HEK293 (cell line): Measurements from ENCODE around the gene RNF7.

ENCODE experiments used
- CTCF ChIA-PET: fragments of 350-600 bp; formaldehyde crosslinking; extraction: SDS; loops from one replicate; lab custom pipeline; 2021; ENCODE audit warnings: antibody characterized with exemption; lab: Yijun Ruan, JAX
- POLR2A ChIA-PET: fragments of 300-600 bp; formaldehyde crosslinking; extraction: SDS; loops from one replicate; lab custom pipeline; 2020; ENCODE audit warnings: antibody characterized with exemption, inconsistent platforms; lab: Yijun Ruan, JAX
- H3K27ac ChIP-seq: fragments of 200-500 bp; sonication (Bioruptor generic); 2 replicates; pipeline ENCODE4 v1.5.1; 2014; ENCODE audit warnings: low read depth, low read length, control low read depth, inconsistent platforms; ENCODE audit errors: extremely low read depth
- H3K36me3 ChIP-seq, 2 experiments: fragments of 200-500 bp in 1 of 2; sonication (Bioruptor generic) in 1 of 2; 1 replicate in 1 of 2; 2 replicates in 1 of 2; pipeline ENCODE4 v1.5.1; 2014 to 2017; ENCODE audit warnings: inconsistent platforms in 2 of 2, low read length in 2 of 2; ENCODE audit not compliant: control insufficient read depth in 2 of 2, insufficient read depth in 1 of 2
- H3K4me1 ChIP-seq: fragments of 200-500 bp; sonication (Bioruptor generic); 2 replicates; pipeline ENCODE4 v1.5.1; 2014; ENCODE audit warnings: mild to moderate bottlenecking, low read length, inconsistent platforms; ENCODE audit not compliant: control insufficient read depth, insufficient read depth
- H3K4me3 ChIP-seq: 2 replicates; pipeline ENCODE4 v1.5.1; 2011; ENCODE audit warnings: low read depth, mild to moderate bottlenecking, control low read depth, low read length, moderate library complexity
- H3K9me3 ChIP-seq: fragments of 200-500 bp; sonication (Bioruptor generic); 2 replicates; pipeline ENCODE4 v1.5.1; 2014; ENCODE audit warnings: low read depth, low read length, inconsistent platforms; ENCODE audit not compliant: control insufficient read depth, insufficient read depth
- BCL11A ChIP-seq: fragments of 450-650 bp; formaldehyde crosslinking; IDR thresholded peaks from 2 replicates; pipeline ENCODE4 v1.5.1; 2016; ENCODE audit warnings: low read depth, missing biosample characterization, missing genetic modification characterization
- BCL11B ChIP-seq: fragments of 450-650 bp; formaldehyde crosslinking; IDR thresholded peaks from 2 replicates; pipeline ENCODE4 v1.5.1; 2016; ENCODE audit warnings: low read depth, missing biosample characterization, missing genetic modification characterization
- OSR2 ChIP-seq: fragments of 450-650 bp; formaldehyde crosslinking; IDR thresholded peaks from 2 replicates; pipeline ENCODE4 v1.5.1; 2016; ENCODE audit warnings: missing biosample characterization, missing genetic modification characterization
- PBX3 ChIP-seq: sonication (generic); formaldehyde crosslinking; IDR thresholded peaks from 2 replicates; pipeline ENCODE4 v1.8.1; 2022; ENCODE audit warnings: mild to moderate bottlenecking, moderate library complexity, missing genetic modification reagents
- PRDM2 ChIP-seq: fragments of 450-650 bp; formaldehyde crosslinking; IDR thresholded peaks from 2 replicates; pipeline ENCODE4 v1.5.1; 2016; ENCODE audit warnings: missing biosample characterization, missing genetic modification characterization, borderline replicate concordance
- SP3 ChIP-seq: fragments of 450-650 bp; formaldehyde crosslinking; IDR thresholded peaks from 2 replicates; pipeline ENCODE4 v1.5.1; 2016; ENCODE audit warnings: missing biosample characterization, missing genetic modification characterization
- ZNF184 ChIP-seq: fragments of 450-650 bp; IDR thresholded peaks from 2 replicates; pipeline ENCODE4 v1.5.1; 2018; ENCODE audit warnings: missing biosample characterization, mild to moderate bottlenecking, missing genetic modification characterization
- ZNF341 ChIP-seq: fragments of 450-650 bp; formaldehyde crosslinking; IDR thresholded peaks from 2 replicates; pipeline ENCODE4; 2016; ENCODE audit warnings: low read depth, missing biosample characterization, missing genetic modification characterization
- ZNF391 ChIP-seq: fragments of 450-650 bp; formaldehyde crosslinking; IDR thresholded peaks from 2 replicates; pipeline ENCODE4 v1.5.1; 2016; ENCODE audit warnings: low read depth, missing biosample characterization, missing genetic modification characterization, borderline replicate concordance
- ZNF521 ChIP-seq: fragments of 450-650 bp; formaldehyde crosslinking; IDR thresholded peaks from 2 replicates; pipeline ENCODE4 v1.5.1; 2017; ENCODE audit warnings: missing biosample characterization, mild to moderate bottlenecking, missing genetic modification characterization
- ZNF529 ChIP-seq: fragments of 450-650 bp; formaldehyde crosslinking; IDR thresholded peaks from 2 replicates; pipeline ENCODE4 v1.5.1; 2017; ENCODE audit warnings: missing genetic modification characterization, missing biosample characterization; ENCODE audit not compliant: insufficient replicate concordance
- ZNF544 ChIP-seq: fragments of 450-650 bp; formaldehyde crosslinking; IDR thresholded peaks from 2 replicates; pipeline ENCODE4 v1.5.0; 2017; ENCODE audit warnings: missing biosample characterization, missing genetic modification characterization
- ZNF623 ChIP-seq: fragments of 450-650 bp; formaldehyde crosslinking; IDR thresholded peaks from 2 replicates; pipeline ENCODE4 v1.5.1; 2016; ENCODE audit warnings: missing biosample characterization, missing genetic modification characterization
- TF ChIP-seq, protein P1 (sequence below): fragments of 450-650 bp; formaldehyde crosslinking; IDR thresholded peaks from 2 replicates; pipeline ENCODE4 v1.5.1; 2016; ENCODE audit warnings: missing biosample characterization, missing genetic modification characterization
- TF ChIP-seq, protein P2 (sequence below): fragments of 450-650 bp; formaldehyde crosslinking; IDR thresholded peaks from 2 replicates; pipeline ENCODE4 v1.5.1; 2017; ENCODE audit warnings: missing biosample characterization, missing genetic modification characterization
- TF ChIP-seq, protein P3 (sequence below): fragments of 450-650 bp; formaldehyde crosslinking; IDR thresholded peaks from 2 replicates; pipeline ENCODE4 v1.5.1; 2016; ENCODE audit warnings: missing biosample characterization, missing genetic modification characterization

RNF7 gene

DNA sequence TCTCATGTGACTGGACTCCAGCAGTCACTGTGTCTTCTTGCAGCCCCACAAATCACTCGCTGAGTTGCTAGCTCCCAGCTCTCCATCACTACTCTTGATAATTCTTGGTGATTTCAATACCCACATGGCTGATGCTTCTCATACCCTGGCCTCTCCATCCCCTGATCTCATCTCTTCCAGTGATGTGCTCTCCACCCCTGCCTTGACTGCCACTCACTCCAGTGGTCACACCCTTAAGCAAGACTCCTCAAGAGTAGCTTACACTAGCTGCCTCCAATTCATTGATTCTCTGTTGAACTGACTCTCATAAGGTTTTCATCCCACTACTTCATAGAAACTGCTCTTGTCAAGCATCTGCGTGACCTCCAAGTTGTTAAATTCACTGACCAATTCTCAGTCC is 25.9 kb downstream of the RNF7 start (continued):
- TF ChIP-seq ZNF391 (no peak), ZNF184 (tag by site-specific recombination) (no peak), ZNF529 (tag by site-specific recombination) (no peak), OSR2 (tag by site-specific recombination) (no peak), ZNF544 (tag by site-specific recombination) (no peak), BCL11B (no peak), PBX3 (CRISPR knock-in tag) (no peak)
- TF ChIP-seq, protein P1, sequence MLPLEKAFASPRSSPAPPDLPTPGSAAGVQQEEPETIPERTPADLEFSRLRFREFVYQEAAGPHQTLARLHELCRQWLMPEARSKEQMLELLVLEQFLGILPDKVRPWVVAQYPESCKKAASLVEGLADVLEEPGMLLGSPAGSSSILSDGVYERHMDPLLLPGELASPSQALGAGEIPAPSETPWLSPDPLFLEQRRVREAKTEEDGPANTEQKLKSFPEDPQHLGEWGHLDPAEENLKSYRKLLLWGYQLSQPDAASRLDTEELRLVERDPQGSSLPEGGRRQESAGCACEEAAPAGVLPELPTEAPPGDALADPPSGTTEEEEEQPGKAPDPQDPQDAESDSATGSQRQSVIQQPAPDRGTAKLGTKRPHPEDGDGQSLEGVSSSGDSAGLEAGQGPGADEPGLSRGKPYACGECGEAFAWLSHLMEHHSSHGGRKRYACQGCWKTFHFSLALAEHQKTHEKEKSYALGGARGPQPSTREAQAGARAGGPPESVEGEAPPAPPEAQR = no peak
- TF ChIP-seq, protein P2, sequence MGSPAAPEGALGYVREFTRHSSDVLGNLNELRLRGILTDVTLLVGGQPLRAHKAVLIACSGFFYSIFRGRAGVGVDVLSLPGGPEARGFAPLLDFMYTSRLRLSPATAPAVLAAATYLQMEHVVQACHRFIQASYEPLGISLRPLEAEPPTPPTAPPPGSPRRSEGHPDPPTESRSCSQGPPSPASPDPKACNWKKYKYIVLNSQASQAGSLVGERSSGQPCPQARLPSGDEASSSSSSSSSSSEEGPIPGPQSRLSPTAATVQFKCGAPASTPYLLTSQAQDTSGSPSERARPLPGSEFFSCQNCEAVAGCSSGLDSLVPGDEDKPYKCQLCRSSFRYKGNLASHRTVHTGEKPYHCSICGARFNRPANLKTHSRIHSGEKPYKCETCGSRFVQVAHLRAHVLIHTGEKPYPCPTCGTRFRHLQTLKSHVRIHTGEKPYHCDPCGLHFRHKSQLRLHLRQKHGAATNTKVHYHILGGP (tag by site-specific recombination) = no peak
- TF ChIP-seq, protein P3, sequence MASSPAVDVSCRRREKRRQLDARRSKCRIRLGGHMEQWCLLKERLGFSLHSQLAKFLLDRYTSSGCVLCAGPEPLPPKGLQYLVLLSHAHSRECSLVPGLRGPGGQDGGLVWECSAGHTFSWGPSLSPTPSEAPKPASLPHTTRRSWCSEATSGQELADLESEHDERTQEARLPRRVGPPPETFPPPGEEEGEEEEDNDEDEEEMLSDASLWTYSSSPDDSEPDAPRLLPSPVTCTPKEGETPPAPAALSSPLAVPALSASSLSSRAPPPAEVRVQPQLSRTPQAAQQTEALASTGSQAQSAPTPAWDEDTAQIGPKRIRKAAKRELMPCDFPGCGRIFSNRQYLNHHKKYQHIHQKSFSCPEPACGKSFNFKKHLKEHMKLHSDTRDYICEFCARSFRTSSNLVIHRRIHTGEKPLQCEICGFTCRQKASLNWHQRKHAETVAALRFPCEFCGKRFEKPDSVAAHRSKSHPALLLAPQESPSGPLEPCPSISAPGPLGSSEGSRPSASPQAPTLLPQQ (tag by site-specific recombination) = no peak
- TF ChIP-seq, all 188 proteins: peak for 0

- TF ChIP-seq BCL11A (tag by site-specific recombination) = no peak
- TF ChIP-seq ZNF623 (tag by site-specific recombination) = no peak
- TF ChIP-seq ZNF521 (tag by site-specific recombination) = no peak
- TF ChIP-seq PRDM2 = no peak
- TF ChIP-seq ZNF341 = no peak
- TF ChIP-seq SP3 (tag by site-specific recombination) = no peak
- Histone ChIP-seq H3K4me3 (no peak overlapping the region), H3K27ac (no peak overlapping the region), H3K36me3 (no peaks in the 10 kb centered on the region), H3K9me3 (no peaks in the 10 kb centered on the region), H3K4me1 (no peaks in the 10 kb centered on the region)
- ChIA-PET CTCF (no interaction called here), POLR2A (no interaction called here)
Measured at GRCh38 chr3:141764465-141764864, 26.4 kb downstream of the RNF7 start.
